C4-2B (cell line): ENCODE measurements around the gene ZFP91.
A peak's percentile ranks its signal among the peaks of the same experiment; 100 is the strongest.

Experiments used
- H3K27ac ChIP-seq: fragments of 450-650 bp; 2 replicates; pipeline ENCODE4 v1.5.1; 2017
- CTCF ChIP-seq: fragments of 450-650 bp; conservative IDR thresholded peaks from 2 replicates; pipeline ENCODE4 v1.5.1; 2017; ENCODE audit warnings: mild to moderate bottlenecking
- ZFX ChIP-seq: fragments of 450-650 bp; IDR thresholded peaks from 2 replicates; pipeline ENCODE4 v1.6.1; 2017

The ZFP91 gene

GRCh38 chr11:58652726-58653280 is 73.9 kb downstream of the ZFP91 start:
- H3K27ac ChIP-seq, result no peak overlapping the region
- TF ChIP-seq ZFX (no peak), CTCF (no peak)

- H3K27ac ChIP-seq, result no peak overlapping the region
- no peak for TF ChIP-seq ZFX
- TF ChIP-seq CTCF, result peak; percentile 98
Measured at GRCh38 chr11:58654079-58654907, 75.4 kb downstream of the ZFP91 start.

- no peak overlapping the region for H3K27ac ChIP-seq
- TF ChIP-seq ZFX (no peak), CTCF (no peak)
Measured at GRCh38 chr11:58654908-58655296, 76.0 kb downstream of the ZFP91 start.

GRCh38 chr11:58656348-58656747 is 77.5 kb downstream of the ZFP91 start:
- TF ChIP-seq ZFX, result no peak
- TF ChIP-seq CTCF, result no peak
- no peak overlapping the region for H3K27ac ChIP-seq

- no peak for TF ChIP-seq ZFX
- TF ChIP-seq CTCF, result no peak
Measured at GRCh38 chr11:58658623-58659022, 79.8 kb downstream of the ZFP91 start.

GRCh38 chr11:58659404-58659803 is 80.5 kb downstream of the ZFP91 start:
- no peak overlapping the region for H3K27ac ChIP-seq
- TF ChIP-seq ZFX (no peak), CTCF (no peak)

More at GRCh38 chr11:58658623-58659022, 79.8 kb downstream of the ZFP91 start:
- no peak overlapping the region for H3K27ac ChIP-seq

- TF ChIP-seq CTCF, result no peak
- no peak for TF ChIP-seq ZFX
- H3K27ac ChIP-seq, result no peak overlapping the region
Measured at GRCh38 chr11:58659910-58660570, 81.2 kb downstream of the ZFP91 start.
